Breast epithelium (tissue), 3 donors: ENCODE measurements around the gene SIGLEC5.

Experiments
- CTCF ChIP-seq, 3 donors: fragments of 450-650 bp; IDR thresholded peaks; one replicate each; pipeline ENCODE4 v1.5.1; 2016 to 2017; ENCODE audit warnings: antibody characterized with exemption in 3 of 3, mild to moderate bottlenecking in 3 of 3, moderate library complexity in 3 of 3
- POLR2A ChIP-seq: fragments of 450-650 bp; IDR thresholded peaks from one replicate; pipeline ENCODE4 v1.6.1; 2016; ENCODE audit warnings: antibody characterized with exemption, mild to moderate bottlenecking, moderate library complexity
- POLR2AphosphoS5 ChIP-seq, 3 donors: sonication (generic); formaldehyde crosslinking; IDR thresholded peaks; one replicate each; pipeline ENCODE4 v1.6.1; 2017; ENCODE audit warnings: antibody characterized with exemption in 3 of 3

GRCh38 chr19:51627491-51628138 lies 2.6 kb downstream of the SIGLEC5 start:
- TF ChIP-seq POLR2A (no peak), CTCF (IDR thresholded peaks at IDR 0.05) (no peak), POLR2AphosphoS5 (IDR thresholded peaks at IDR 0.05) (no peak)
